HL-60 (cell line): ENCODE measurements around the gene EFEMP2.

Source experiments
- DNase-seq, 2 experiments: peaks; one replicate each; pipeline ENCODE4 v3.0.0-alpha.2; 2010 to 2020; ENCODE audit warnings: low read depth in 1 of 2, low spot score in 1 of 2
- H3K27ac ChIP-seq: fragments of 250-450 bp; sonication (Bioruptor Pico); replicated peaks from 2 replicates; pipeline ENCODE4 v1.5.1; 2020; ENCODE audit warnings: mild to moderate bottlenecking, moderate library complexity
- H3K27me3 ChIP-seq: fragments of 250-450 bp; sonication (Bioruptor Pico); 2 replicates; pipeline ENCODE4 v1.5.1; 2021; ENCODE audit warnings: mild to moderate bottlenecking, moderate library complexity; ENCODE audit not compliant: insufficient read depth, poor library complexity, severe bottlenecking
- H3K4me3 ChIP-seq: replicated peaks from 2 replicates; pipeline ENCODE4 v1.5.1; 2011; ENCODE audit warnings: mild to moderate bottlenecking, control low read depth, low read length; ENCODE audit not compliant: insufficient read depth
- CTCF ChIP-seq: IDR thresholded peaks from one replicate; pipeline ENCODE4 v1.5.1; 2011; ENCODE audit warnings: low read length, control low read depth, inconsistent platforms; ENCODE audit not compliant: insufficient read depth
- GABPA ChIP-seq: IDR thresholded peaks from 2 replicates; pipeline ENCODE4 v1.6.1; 2012; ENCODE audit warnings: low read depth
- POLR2AphosphoS5 ChIP-seq: IDR thresholded peaks from 2 replicates; pipeline ENCODE4 v1.6.1; 2012; ENCODE audit warnings: low read depth
- REST ChIP-seq: IDR thresholded peaks from 2 replicates; pipeline ENCODE4 v1.6.1; 2012; ENCODE audit warnings: low read depth; ENCODE audit not compliant: insufficient replicate concordance
- SPI1 ChIP-seq: IDR thresholded peaks from 2 replicates; pipeline ENCODE4 v1.6.1; 2012; ENCODE audit warnings: low read depth, mild to moderate bottlenecking, borderline replicate concordance

Gene EFEMP2

DNA sequence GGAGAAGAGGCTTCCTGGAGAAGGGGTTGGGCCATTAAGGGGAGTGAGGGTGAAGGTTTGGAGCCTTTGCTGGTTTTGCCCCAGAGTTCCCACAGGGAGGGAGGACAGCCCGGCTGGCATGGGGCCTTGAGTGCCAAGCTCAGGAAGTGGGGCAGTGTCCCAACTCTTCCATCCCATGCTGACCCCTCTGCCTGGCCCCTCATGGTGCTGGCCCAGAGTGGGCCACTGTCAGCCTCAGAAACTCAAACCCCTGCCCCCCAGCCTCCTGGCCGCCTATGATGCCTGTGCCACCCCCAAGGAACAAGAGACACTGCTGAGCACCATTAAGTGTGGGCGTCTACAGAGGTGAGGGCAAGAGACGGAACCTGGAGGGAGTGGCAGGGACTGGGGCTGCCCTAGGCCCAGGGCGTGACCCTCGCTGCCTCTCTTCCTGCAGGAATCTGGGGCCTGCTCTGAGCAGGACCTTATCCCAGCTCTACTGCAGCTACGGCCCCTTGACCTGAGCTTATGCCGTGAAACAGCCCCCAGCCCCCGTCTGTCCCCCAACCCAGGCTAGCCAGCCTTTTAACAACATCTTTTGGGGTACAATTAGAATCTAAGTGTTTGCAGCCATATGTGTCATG is 6.9 kb downstream of the EFEMP2 start:
- H3K27ac ChIP-seq, result no peak overlapping the region

GRCh38 chr11:65864706-65865471 is 7.7 kb downstream of the EFEMP2 start:
- Histone ChIP-seq H3K27me3 (no peaks in the 10 kb centered on the region), H3K4me3 (no peak overlapping the region), H3K27ac (no peak overlapping the region)
- DNase-seq, result no peak
- TF ChIP-seq SPI1 (no peak), CTCF (no peak), POLR2AphosphoS5 (no peak), GABPA (no peak), REST (no peak)

More for the DNA sequence above, 6.9 kb downstream of the EFEMP2 start:
- DNase-seq, result no peak
- H3K27me3 ChIP-seq, result no peaks in the 10 kb centered on the region
- TF ChIP-seq REST, result no peak
- TF ChIP-seq GABPA, result no peak
- no peak for TF ChIP-seq POLR2AphosphoS5
- no peak for TF ChIP-seq SPI1
- no peak for TF ChIP-seq CTCF
- H3K4me3 ChIP-seq, result no peak overlapping the region

- H3K27ac ChIP-seq, result no peak overlapping the region
- no peak for TF ChIP-seq CTCF
- no peak for TF ChIP-seq REST
- no peak for TF ChIP-seq SPI1
- TF ChIP-seq POLR2AphosphoS5, result no peak
- no peak for TF ChIP-seq GABPA
- DNase-seq, result no peak
- H3K4me3 ChIP-seq, result no peak overlapping the region
- H3K27me3 ChIP-seq, result no peaks in the 10 kb centered on the region
Observed at GRCh38 chr11:65863889-65864705, 8.5 kb downstream of the EFEMP2 start.
